ENCODE results near the gene SAMHD1. TPM values are rescaled to one million over a fixed set of nuclear protein-coding genes. Genes with fewer than 3 reads are reported as not detected.

The SAMHD1 gene
- total and polyA plus RNA-seq, 2 of the 13 experiments (the other 11 are each of a cell fraction or from before 2014, with no cell fraction given): 16.9 to 43.5 TPM

DNA sequence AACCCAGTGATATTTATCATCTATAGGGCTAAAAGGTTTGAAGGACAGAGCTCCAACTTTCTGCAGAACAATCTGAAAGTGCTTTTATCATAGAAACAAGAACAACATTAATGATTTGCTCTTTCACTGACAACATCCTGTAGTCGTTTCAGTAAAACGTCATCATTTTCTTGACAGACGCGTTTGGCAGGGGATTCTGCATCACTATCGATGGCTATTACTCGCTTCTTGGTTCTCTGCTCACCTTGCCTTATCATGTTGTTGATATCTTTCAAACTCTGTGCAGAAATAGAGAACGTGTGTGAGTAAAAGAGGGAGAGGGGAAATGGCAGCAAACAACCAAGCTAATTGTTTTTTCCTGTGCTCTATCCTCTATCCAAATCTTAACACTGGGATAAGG lies 47.1 kb upstream of the SAMHD1 start:
- ATAC-seq: no peak
- no peaks in the 10 kb centered on the region for H4K20me1 ChIP-seq (ENCODE audit: insufficient read depth, low read length)
- ChIA-PET POLR2A (no interaction called here), CTCF (ENCODE audit: low intra/inter-chr PET ratio, low total read pairs) (no interaction called here)
- DNase-seq (ENCODE audit: low spot score): no peak
- H2AFZ ChIP-seq (ENCODE audit: low read length): no peak overlapping the region
- H3K9ac ChIP-seq (ENCODE audit: insufficient read depth, low read depth, low read length): no peak overlapping the region
- H3K4me2 ChIP-seq (ENCODE audit: low read depth, low read length): no peak overlapping the region
- WGBS (ENCODE audit: low lambda C conversion rate): 94% methylated on average over 7 of the region's 7 CpGs
- H3K36me3 ChIP-seq (replicated peaks in 1 of 2; ENCODE audit: control insufficient read depth in 1 of 2, insufficient read depth in 2 of 2, low read length in 2 of 2): peaks cover 14 to 25% of the 10 kb centered on the region in 2 experiments
- peaks cover 7% of the 10 kb centered on the region for H3K4me1 ChIP-seq (ENCODE audit: insufficient read depth, low read length)
- no TSS peak for BruUV-seq (replicated peaks)
- no peak for FAIRE-seq
- H3K27me3 ChIP-seq (ENCODE audit: control insufficient read depth in 1 of 2, insufficient read depth in 2 of 2, low read length in 2 of 2): no peaks in the 10 kb centered on the region
- no peaks in the 10 kb centered on the region for H3K79me2 ChIP-seq (ENCODE audit: insufficient read depth, low read length)
- no peak overlapping the region for H3K4me3 ChIP-seq (replicated peaks in 1 of 3; ENCODE audit: insufficient read depth in 1 of 3, low read depth in 2 of 3, low read length in 3 of 3)
- no peaks in the 10 kb centered on the region for H3K9me3 ChIP-seq (ENCODE audit: low read length)
- TF ChIP-seq GATAD1 (CRISPR knock-in tag; IDR thresholded peaks at IDR 0.05) (no peak), NFYC (CRISPR knock-in tag; IDR thresholded peaks at IDR 0.05) (no peak), ZNF773 (CRISPR knock-in tag; IDR thresholded peaks at IDR 0.05; ENCODE audit: borderline replicate concordance) (no peak), ADNP (CRISPR knock-in tag; IDR thresholded peaks at IDR 0.05) (no peak), RFXANK (CRISPR knock-in tag; IDR thresholded peaks at IDR 0.05) (no peak)
- TF ChIP-seq, protein P1, sequence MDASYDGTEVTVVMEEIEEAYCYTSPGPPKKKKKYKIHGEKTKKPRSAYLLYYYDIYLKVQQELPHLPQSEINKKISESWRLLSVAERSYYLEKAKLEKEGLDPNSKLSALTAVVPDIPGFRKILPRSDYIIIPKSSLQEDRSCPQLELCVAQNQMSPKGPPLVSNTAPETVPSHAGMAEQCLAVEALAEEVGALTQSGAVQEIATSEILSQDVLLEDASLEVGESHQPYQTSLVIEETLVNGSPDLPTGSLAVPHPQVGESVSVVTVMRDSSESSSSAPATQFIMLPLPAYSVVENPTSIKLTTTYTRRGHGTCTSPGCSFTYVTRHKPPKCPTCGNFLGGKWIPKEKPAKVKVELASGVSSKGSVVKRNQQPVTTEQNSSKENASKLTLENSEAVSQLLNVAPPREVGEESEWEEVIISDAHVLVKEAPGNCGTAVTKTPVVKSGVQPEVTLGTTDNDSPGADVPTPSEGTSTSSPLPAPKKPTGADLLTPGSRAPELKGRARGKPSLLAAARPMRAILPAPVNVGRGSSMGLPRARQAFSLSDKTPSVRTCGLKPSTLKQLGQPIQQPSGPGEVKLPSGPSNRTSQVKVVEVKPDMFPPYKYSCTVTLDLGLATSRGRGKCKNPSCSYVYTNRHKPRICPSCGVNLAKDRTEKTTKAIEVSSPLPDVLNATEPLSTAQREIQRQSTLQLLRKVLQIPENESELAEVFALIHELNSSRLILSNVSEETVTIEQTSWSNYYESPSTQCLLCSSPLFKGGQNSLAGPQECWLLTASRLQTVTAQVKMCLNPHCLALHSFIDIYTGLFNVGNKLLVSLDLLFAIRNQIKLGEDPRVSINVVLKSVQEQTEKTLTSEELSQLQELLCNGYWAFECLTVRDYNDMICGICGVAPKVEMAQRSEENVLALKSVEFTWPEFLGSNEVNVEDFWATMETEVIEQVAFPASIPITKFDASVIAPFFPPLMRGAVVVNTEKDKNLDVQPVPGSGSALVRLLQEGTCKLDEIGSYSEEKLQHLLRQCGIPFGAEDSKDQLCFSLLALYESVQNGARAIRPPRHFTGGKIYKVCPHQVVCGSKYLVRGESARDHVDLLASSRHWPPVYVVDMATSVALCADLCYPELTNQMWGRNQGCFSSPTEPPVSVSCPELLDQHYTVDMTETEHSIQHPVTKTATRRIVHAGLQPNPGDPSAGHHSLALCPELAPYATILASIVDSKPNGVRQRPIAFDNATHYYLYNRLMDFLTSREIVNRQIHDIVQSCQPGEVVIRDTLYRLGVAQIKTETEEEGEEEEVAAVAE (CRISPR knock-in tag; IDR thresholded peaks at IDR 0.05; ENCODE audit: borderline replicate concordance): no peak
- TF ChIP-seq, protein P2, sequence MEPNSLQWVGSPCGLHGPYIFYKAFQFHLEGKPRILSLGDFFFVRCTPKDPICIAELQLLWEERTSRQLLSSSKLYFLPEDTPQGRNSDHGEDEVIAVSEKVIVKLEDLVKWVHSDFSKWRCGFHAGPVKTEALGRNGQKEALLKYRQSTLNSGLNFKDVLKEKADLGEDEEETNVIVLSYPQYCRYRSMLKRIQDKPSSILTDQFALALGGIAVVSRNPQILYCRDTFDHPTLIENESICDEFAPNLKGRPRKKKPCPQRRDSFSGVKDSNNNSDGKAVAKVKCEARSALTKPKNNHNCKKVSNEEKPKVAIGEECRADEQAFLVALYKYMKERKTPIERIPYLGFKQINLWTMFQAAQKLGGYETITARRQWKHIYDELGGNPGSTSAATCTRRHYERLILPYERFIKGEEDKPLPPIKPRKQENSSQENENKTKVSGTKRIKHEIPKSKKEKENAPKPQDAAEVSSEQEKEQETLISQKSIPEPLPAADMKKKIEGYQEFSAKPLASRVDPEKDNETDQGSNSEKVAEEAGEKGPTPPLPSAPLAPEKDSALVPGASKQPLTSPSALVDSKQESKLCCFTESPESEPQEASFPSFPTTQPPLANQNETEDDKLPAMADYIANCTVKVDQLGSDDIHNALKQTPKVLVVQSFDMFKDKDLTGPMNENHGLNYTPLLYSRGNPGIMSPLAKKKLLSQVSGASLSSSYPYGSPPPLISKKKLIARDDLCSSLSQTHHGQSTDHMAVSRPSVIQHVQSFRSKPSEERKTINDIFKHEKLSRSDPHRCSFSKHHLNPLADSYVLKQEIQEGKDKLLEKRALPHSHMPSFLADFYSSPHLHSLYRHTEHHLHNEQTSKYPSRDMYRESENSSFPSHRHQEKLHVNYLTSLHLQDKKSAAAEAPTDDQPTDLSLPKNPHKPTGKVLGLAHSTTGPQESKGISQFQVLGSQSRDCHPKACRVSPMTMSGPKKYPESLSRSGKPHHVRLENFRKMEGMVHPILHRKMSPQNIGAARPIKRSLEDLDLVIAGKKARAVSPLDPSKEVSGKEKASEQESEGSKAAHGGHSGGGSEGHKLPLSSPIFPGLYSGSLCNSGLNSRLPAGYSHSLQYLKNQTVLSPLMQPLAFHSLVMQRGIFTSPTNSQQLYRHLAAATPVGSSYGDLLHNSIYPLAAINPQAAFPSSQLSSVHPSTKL (CRISPR knock-in tag; IDR thresholded peaks at IDR 0.05): no peak
- TF ChIP-seq, protein P3, sequence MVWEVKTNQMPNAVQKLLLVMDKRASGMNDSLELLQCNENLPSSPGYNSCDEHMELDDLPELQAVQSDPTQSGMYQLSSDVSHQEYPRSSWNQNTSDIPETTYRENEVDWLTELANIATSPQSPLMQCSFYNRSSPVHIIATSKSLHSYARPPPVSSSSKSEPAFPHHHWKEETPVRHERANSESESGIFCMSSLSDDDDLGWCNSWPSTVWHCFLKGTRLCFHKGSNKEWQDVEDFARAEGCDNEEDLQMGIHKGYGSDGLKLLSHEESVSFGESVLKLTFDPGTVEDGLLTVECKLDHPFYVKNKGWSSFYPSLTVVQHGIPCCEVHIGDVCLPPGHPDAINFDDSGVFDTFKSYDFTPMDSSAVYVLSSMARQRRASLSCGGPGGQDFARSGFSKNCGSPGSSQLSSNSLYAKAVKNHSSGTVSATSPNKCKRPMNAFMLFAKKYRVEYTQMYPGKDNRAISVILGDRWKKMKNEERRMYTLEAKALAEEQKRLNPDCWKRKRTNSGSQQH (CRISPR knock-in tag; IDR thresholded peaks at IDR 0.05; ENCODE audit: low read depth): no peak
- in situ Hi-C loops (cut with HindIII; ENCODE audit: extremely low pct_ligation_motif_present, low pct_unique_long_range_greater_than_20kb): no loop called here
- intact Hi-C loops (cut with micrococcal nuclease; ENCODE audit: unreplicated experiment): no loop called here
- no peak overlapping the region for H3K27ac ChIP-seq (ENCODE audit: extremely low read length, insufficient read depth, low read length)
